NCI-H69 (cell line): Measurements from ENCODE around the gene MCCD1.

Experiments
- DNase-seq: peaks from one replicate; lab custom pipeline; 2025; lab: John Stamatoyannopoulos, UW

MCCD1 gene

DNA sequence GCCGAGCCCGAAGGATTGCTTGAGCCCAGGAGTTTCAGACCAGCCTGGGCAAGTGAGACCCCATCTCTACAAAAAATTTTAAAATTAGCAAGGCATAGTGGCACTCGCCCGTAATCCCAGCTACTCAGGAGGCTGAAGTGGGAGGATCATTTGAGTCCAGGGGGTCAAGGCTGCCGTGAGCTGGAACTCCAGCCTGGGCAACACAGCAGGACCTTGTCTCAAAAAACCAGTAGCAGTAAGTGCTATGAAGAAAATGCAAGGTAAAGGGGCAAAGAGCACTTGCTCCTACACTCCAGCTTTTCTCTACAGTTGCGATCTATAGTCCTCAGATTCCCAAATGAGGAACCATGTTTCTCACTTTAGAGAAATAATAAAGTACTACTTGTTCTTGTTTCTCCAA lies 14.9 kb downstream of the MCCD1 start:
- DNase-seq, result no peak

GRCh38 chr6:31544676-31545075 lies 15.9 kb downstream of the MCCD1 start:
- no peak for DNase-seq

GRCh38 chr6:31545291-31545690 lies 16.5 kb downstream of the MCCD1 start:
- peak; percentile 37 for DNase-seq

DNA sequence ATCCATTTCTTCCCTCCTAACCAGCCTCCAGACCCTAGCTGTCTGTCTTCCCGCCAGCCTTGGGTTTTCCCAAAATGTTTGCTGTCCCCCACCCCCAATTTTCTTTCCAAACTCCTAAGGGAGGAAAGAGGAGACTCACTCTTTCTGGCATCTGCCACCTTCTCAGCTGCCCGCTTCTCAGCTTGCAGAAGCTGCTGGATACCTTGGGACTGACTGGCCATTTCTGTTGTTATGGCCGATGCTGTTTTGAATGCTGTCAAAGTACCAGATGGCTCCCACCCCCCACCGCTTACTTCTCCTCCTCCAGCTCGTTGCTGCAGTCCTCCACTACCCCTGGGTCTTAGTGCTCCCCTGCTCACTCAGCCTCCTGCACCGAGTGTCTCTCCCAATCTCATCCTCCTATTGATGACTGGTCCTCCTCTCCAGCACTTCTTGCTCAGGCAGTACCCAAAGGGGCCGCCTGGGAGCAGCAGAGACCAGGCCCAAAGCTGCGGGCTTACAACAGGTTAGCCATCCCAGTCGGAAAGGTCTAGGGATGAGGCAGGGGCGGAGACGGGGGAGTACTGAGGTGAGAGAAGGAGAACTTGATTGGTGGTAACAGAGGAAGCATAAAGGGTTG lies 17.7 kb downstream of the MCCD1 start, which contains the start of gene ATP6V1G2:
TSS of gene ATP6V1G2 (minus strand) at position 270 of the 619 bp plus-strand sequence. CDS start at position 221, 49 bp downstream.
- DNase-seq, result peak; percentile 98

- DNase-seq, result peak; percentile 99
These were observed 18.4 kb downstream of the MCCD1 start, which contains the start of gene NFKBIL1 for GRCh38 chr6:31546958-31547726. TSS of gene NFKBIL1 (plus strand) at chr6:31547608. CDS start at chr6:31547695, 87 bp downstream.

GRCh38 chr6:31547727-31548543 lies 19.2 kb downstream of the MCCD1 start:
- no peak for DNase-seq

GRCh38 chr6:31548544-31548873 lies 19.7 kb downstream of the MCCD1 start:
- DNase-seq, result no peak

- DNase-seq, result peak; percentile 64
These were observed 22.6 kb downstream of the MCCD1 start for GRCh38 chr6:31551371-31551770.

- DNase-seq, result no peak
These were observed 27.5 kb downstream of the MCCD1 start for GRCh38 chr6:31556307-31556706.

GRCh38 chr6:31557443-31558317 lies 28.9 kb downstream of the MCCD1 start:
- DNase-seq, result no peak

DNA sequence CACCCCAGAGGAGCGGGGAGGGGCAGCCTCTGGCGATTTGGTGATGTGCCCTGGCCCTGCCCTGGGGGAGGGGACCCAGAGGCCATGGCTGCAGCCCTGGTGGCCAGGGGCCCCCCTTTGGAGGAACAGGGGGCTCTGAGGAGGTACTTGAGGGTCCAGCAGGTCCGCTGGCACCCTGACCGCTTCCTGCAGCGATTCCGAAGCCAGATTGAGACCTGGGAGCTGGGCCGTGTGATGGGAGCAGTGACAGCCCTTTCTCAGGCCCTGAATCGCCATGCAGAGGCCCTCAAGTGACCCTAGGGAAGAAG lies 29.5 kb downstream of the MCCD1 start:
- no peak for DNase-seq

DNA sequence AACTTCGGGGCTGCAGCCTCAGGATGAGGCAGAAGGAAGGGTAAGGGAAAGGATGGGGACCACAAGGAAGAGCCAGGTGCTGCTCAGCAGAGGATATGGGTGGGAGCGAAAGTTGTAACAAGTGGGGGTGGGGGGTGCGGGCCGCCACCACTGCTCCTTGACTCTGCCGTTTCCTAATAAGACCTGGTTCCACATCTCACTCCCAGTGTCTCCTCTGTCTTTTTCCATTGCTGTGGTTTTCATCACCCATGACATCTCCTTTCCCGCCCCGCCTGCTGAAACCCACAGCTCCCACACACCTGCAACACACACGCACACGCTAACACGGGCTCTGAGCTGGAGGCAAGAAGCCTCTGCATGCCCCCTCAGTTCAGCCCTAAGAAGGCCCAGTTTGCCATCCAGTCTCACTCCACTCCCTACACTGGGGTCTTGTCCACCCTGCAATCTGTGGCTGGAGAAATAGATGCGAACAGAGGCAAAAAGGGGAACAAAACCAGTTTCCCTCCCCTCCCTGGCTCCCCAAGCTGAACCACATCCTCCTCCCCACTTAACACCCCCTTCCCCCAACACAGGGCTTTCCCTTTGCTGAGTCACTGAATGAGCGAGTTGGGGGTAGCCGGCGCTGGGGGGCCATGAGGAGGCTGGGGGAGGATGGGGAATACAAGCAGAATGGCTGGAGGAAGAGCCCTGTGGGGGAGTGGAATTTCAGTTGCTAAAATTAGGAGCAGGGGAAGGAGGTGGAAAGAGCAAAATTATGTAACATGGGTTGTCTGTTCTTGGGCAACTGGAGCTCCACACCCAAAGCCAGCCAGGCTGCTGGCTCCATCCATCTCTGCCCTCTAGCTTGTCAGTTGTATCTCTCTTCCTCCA lies 30.1 kb downstream of the MCCD1 start:
- no peak for DNase-seq

GRCh38 chr6:31559606-31559957 lies 30.8 kb downstream of the MCCD1 start:
- no peak for DNase-seq

DNA sequence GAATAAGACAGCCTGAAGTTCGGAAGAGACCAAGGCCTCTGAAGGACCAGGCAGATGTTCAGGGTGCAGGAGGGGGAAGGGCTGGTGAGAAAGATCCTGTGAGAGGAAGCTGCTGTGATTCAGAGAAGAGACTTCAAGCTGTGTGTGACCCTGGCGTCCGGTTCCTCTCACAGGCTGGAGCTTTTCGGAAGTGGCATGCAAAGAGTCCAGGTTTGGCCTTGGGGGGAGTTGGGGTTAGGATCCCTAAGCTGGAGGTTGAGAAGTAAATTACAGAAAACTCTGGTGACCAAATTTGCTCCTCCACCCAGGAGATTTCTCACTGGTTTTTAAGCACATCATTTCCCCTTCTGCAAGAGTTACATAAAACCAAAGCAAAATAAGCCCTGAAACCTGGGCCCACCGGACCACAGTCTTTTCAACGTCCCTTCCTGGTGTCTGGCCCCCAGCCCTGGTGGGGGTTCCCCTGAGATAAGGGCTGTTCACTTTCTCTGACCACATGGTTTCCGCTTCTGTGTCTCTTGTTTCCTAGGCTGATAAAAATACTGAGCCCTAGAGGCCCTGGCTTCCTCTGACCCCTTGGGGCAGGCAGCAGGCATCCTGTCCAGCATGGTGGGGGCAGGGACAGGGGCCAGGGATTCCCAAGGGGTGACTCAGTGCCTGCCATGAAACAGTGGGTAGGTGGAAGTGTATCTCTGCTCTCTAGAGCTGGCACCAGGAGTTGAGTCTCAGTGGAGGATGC lies 31.4 kb downstream of the MCCD1 start:
- DNase-seq, result no peak

GRCh38 chr6:31560697-31561058 lies 31.9 kb downstream of the MCCD1 start:
- no peak for DNase-seq

GRCh38 chr6:31567531-31568370 lies 39.0 kb downstream of the MCCD1 start:
- no peak for DNase-seq

DNA sequence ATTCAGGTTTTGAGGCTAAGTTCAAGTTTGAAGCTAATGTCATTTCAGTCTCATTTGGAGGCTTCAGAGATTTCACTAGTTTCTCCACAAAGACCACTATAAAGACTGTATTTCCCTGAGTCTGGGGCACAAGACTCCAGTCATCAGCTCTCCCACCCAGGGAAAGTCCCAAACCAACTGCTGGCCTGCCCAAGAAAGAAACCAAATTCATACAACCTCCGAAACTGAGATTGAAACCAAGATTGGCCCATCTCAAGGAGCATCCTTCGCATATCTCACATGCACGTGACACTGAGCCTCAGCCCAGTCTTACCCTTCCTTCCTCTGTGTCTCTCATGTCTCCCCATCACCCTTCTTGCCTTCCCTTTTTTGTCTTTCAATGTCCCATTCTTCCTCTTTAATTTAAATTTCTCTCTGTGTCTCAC lies 39.8 kb downstream of the MCCD1 start:
- no peak for DNase-seq

DNA sequence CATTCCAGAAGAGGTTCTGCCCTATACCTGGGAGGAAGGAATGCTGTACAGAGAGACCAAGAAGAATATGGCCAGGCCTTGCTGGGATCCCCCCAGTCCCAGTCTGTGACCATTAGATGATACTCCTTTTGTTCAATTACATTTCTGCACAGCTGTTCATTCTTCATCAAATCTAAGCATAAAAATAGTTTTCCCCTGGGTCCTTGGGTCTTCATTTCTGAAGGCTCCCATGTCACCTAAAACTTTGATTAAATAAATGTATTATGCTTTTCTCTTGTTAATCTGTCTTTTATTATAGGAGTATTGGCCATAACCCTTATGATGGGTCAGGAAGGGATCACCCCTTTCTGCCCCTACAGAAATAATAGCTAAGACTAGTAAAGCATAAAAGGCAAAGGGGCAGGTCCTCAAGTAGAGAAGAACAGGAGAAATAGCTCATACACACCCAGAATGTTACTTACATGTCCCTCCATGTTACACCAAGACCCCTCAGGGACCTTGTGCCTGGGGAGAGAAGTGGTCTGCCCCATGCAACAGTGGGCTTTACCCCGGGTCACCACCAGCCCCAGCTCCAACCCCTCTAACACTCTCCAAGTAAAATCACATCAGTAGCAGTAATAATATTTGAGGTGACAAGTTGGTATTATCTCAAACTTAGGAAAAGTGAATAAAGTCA lies 41.2 kb downstream of the MCCD1 start:
- no peak for DNase-seq
